HepG2 (cell line): ENCODE data around the gene CDYL. TPM values are rescaled to one million over a fixed set of nuclear protein-coding genes. Genes with fewer than 3 reads are reported as not detected.

ENCODE experiments used
- ATAC-seq: fragments of 200-7000 bp; cut with Tn5 transposase; 3 replicates; pipeline ENCODE4 v1.9.1; 2020; ENCODE audit warnings: mild to moderate bottlenecking, moderate library complexity
- BruUV-seq: library from RNA; stranded (reverse); fragments of 400-500 nt; replicated peaks from 2 replicates; lab custom pipeline; 2021; lab: Mats Ljungman, UMichigan
- CTCF ChIA-PET: fragments of 300-600 bp; formaldehyde crosslinking; extraction: SDS; loops from one replicate; lab custom pipeline; 2021; ENCODE audit warnings: low total read pairs, inconsistent platforms, low intra/inter-chr PET ratio; lab: Yijun Ruan, JAX
- POLR2A ChIA-PET: fragments of 350-600 bp; sonication (Branson Sonifier 250); formaldehyde crosslinking; loops from one replicate; lab custom pipeline; 2020; ENCODE audit warnings: antibody characterized with exemption, inconsistent platforms; lab: Yijun Ruan, JAX
- DNase-seq: peaks from one replicate; pipeline ENCODE4 v3.0.0-alpha.2; 2015; ENCODE audit warnings: low spot score
- FAIRE-seq: peaks from 3 replicates; lab custom pipeline; 2011; peaks lifted over from hg19 to GRCh38; lab: Jason Lieb, UNC
- H2AFZ ChIP-seq: one replicate; pipeline ENCODE4 v1.6.1; 2011; ENCODE audit warnings: low read length, inconsistent platforms
- H3K27ac ChIP-seq: fragments of 300-600 bp; 3 replicates; pipeline ENCODE4 v1.8.0; 2011; ENCODE audit warnings: mixed run types, mild to moderate bottlenecking, mixed read lengths, low read length, inconsistent platforms; ENCODE audit not compliant: insufficient read depth; ENCODE audit errors: extremely low read length
- H3K27me3 ChIP-seq, 2 experiments: fragments of 200-600 bp in 1 of 2; 2 replicates in 1 of 2; 3 replicates in 1 of 2; pipeline versions ENCODE4 v1.6.0 to v1.8.0; 2011; ENCODE audit warnings: low read length in 2 of 2, mild to moderate bottlenecking in 2 of 2, moderate library complexity in 2 of 2, inconsistent platforms in 1 of 2; ENCODE audit not compliant: insufficient read depth in 2 of 2, control insufficient read depth in 1 of 2
- H3K36me3 ChIP-seq, 2 experiments: fragments of 200-600 bp in 1 of 2; replicated peaks in 1 of 2; 2 replicates in 1 of 2; 3 replicates in 1 of 2; pipeline versions ENCODE4 v1.5.1 to v1.8.0; 2011; ENCODE audit warnings: low read length in 2 of 2, inconsistent platforms in 1 of 2; ENCODE audit not compliant: insufficient read depth in 2 of 2, control insufficient read depth in 1 of 2
- H3K4me1 ChIP-seq: 2 replicates; pipeline ENCODE4 v1.5.1; 2012; ENCODE audit warnings: low read length, inconsistent platforms; ENCODE audit not compliant: insufficient read depth
- H3K4me2 ChIP-seq: 2 replicates; pipeline ENCODE4 v1.6.0; 2011; ENCODE audit warnings: low read depth, low read length, inconsistent platforms
- H3K4me3 ChIP-seq, 3 experiments: fragments of 200-600 bp in 1 of 3; sonication (generic), shearing (Covaris generic) in 1 of 3; replicated peaks in 1 of 3; 2 replicates each; pipeline ENCODE4 v1.5.1; 2011 to 2016; ENCODE audit warnings: low read length in 3 of 3, inconsistent platforms in 2 of 3, low read depth in 2 of 3, mild to moderate bottlenecking in 2 of 3, control low read depth in 1 of 3, mixed read lengths in 1 of 3; ENCODE audit not compliant: insufficient read depth in 1 of 3
- H3K79me2 ChIP-seq: one replicate; pipeline ENCODE4 v1.6.1; 2011; ENCODE audit warnings: low read length, inconsistent platforms; ENCODE audit not compliant: insufficient read depth
- H3K9ac ChIP-seq: 2 replicates; pipeline ENCODE4 v1.6.0; 2011; ENCODE audit warnings: mild to moderate bottlenecking, low read depth, low read length, inconsistent platforms; ENCODE audit not compliant: insufficient read depth
- H3K9me3 ChIP-seq: 2 replicates; pipeline ENCODE4 v1.5.1; 2012; ENCODE audit warnings: mild to moderate bottlenecking, low read length
- H4K20me1 ChIP-seq: 2 replicates; pipeline ENCODE4 v1.6.0; 2011; ENCODE audit warnings: inconsistent platforms, mild to moderate bottlenecking, low read length, moderate library complexity; ENCODE audit not compliant: insufficient read depth
- BRCA1 ChIP-seq: sonication (generic); formaldehyde crosslinking; IDR thresholded peaks from 2 replicates; pipeline ENCODE4 v1.4.0; 2020; ENCODE audit warnings: missing genetic modification reagents
- ZC3H4 ChIP-seq: sonication (generic); formaldehyde crosslinking; IDR thresholded peaks from 2 replicates; pipeline ENCODE4 v1.4.0; 2020; ENCODE audit warnings: missing genetic modification reagents, borderline replicate concordance
- ZMAT3 ChIP-seq: sonication (generic); formaldehyde crosslinking; conservative IDR thresholded peaks from 2 replicates; pipeline ENCODE4 v1.7.0; 2021; ENCODE audit warnings: missing genetic modification reagents
- ZNF546 ChIP-seq: sonication (generic); formaldehyde crosslinking; conservative IDR thresholded peaks from 2 replicates; pipeline ENCODE4 v1.8.1; 2023; ENCODE audit warnings: mild to moderate bottlenecking, missing genetic modification reagents
- ZNF788 ChIP-seq: sonication (generic); formaldehyde crosslinking; IDR thresholded peaks from 2 replicates; pipeline ENCODE4 v1.5.0; 2020; ENCODE audit warnings: mild to moderate bottlenecking, missing genetic modification reagents, borderline replicate concordance
- ZNF790 ChIP-seq: sonication (generic); formaldehyde crosslinking; IDR thresholded peaks from 2 replicates; pipeline ENCODE4 v1.8.0; 2022; ENCODE audit warnings: missing genetic modification reagents, mild to moderate bottlenecking, borderline replicate concordance
- WGBS: methylation state at CpG from one replicate; pipeline ENCODE4 v1.1.6; 2017; ENCODE audit warnings: low lambda C conversion rate; 5-methylcytosine and 5-hydroxymethylcytosine counted together
- in situ Hi-C: cut with HindIII; loops from 2 replicates; pipeline ENCODE4 v1.10.0; 2017; ENCODE audit warnings: low pct_unique_long_range_greater_than_20kb; ENCODE audit not compliant: extremely low pct_ligation_motif_present
- intact Hi-C: fragments of 100-400 bp; cut with micrococcal nuclease; formaldehyde crosslinking; loops from one replicate; pipeline ENCODE4 v1.10.0; 2022; ENCODE audit not compliant: unreplicated experiment
- polyA plus RNA-seq, 8 experiments: library from polyadenylated mRNA; depleted of rRNA in 3 of 8; stranded (reverse) in 7 of 8; unstranded in 1 of 8; fragments of >200 nt; fragmentation: Illumina TruSeq in 4 of 8; extraction: Trizol in 4 of 8; gene quantifications; 2 replicates each; pipeline versions ENCODE4 v1.2.1 to v1.2.3, GENCODE V29; 2011 to 2016; ENCODE audit warnings: low read depth in 4 of 8, missing spikeins in 1 of 8, mixed read lengths in 1 of 8; ENCODE audit not compliant: insufficient read depth in 1 of 8
- total RNA-seq, 5 experiments: library from RNA; depleted of rRNA; stranded (reverse); fragments of >200 nt; fragmentation: Illumina TruSeq; extraction: Trizol; gene quantifications; 2 replicates each; pipeline ENCODE4 v1.2.3, GENCODE V29; 2016; ENCODE audit warnings: low read depth in 1 of 5
- TF ChIP-seq, protein P1 (sequence below): sonication (generic); formaldehyde crosslinking; IDR thresholded peaks from 2 replicates; pipeline ENCODE4 v1.4.0; 2020; ENCODE audit warnings: missing genetic modification reagents
- TF ChIP-seq, protein P2 (sequence below): sonication (generic); formaldehyde crosslinking; IDR thresholded peaks from 2 replicates; pipeline ENCODE4 v1.4.0; 2020; ENCODE audit warnings: mild to moderate bottlenecking, missing genetic modification reagents
- TF ChIP-seq, protein P3 (sequence below): sonication (generic); formaldehyde crosslinking; IDR thresholded peaks from 2 replicates; pipeline ENCODE4 v1.9.0; 2021; ENCODE audit warnings: missing genetic modification reagents, mild to moderate bottlenecking, borderline replicate concordance

Gene CDYL
- total and polyA plus RNA-seq, 2 of the 13 experiments (the other 11 are each of a cell fraction or from before 2014, with no cell fraction given) = 22.8 to 105 TPM

DNA sequence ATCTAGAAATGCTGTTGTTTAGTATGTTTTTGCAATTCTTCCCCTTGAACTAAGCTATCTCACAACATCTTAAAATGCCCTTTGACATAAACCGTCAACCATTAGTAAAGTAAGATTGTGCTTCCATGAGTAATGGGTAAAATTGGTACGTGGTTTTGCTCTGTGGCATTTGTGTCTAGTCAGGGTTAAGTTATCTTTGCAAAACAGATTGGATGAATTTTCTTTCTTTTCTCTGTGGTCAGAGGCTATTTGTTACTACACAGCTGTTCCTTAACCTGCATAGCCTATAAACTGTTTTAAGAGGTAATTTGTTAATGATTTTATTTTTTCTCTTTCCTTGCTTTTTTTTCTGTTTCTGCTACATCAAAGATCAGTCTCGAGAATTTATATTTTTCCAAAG lies 152.2 kb downstream of the CDYL start (continued):
- TF ChIP-seq, protein P1, sequence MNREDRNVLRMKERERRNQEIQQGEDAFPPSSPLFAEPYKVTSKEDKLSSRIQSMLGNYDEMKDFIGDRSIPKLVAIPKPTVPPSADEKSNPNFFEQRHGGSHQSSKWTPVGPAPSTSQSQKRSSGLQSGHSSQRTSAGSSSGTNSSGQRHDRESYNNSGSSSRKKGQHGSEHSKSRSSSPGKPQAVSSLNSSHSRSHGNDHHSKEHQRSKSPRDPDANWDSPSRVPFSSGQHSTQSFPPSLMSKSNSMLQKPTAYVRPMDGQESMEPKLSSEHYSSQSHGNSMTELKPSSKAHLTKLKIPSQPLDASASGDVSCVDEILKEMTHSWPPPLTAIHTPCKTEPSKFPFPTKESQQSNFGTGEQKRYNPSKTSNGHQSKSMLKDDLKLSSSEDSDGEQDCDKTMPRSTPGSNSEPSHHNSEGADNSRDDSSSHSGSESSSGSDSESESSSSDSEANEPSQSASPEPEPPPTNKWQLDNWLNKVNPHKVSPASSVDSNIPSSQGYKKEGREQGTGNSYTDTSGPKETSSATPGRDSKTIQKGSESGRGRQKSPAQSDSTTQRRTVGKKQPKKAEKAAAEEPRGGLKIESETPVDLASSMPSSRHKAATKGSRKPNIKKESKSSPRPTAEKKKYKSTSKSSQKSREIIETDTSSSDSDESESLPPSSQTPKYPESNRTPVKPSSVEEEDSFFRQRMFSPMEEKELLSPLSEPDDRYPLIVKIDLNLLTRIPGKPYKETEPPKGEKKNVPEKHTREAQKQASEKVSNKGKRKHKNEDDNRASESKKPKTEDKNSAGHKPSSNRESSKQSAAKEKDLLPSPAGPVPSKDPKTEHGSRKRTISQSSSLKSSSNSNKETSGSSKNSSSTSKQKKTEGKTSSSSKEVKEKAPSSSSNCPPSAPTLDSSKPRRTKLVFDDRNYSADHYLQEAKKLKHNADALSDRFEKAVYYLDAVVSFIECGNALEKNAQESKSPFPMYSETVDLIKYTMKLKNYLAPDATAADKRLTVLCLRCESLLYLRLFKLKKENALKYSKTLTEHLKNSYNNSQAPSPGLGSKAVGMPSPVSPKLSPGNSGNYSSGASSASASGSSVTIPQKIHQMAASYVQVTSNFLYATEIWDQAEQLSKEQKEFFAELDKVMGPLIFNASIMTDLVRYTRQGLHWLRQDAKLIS (CRISPR knock-in tag) = no peak

DNA sequence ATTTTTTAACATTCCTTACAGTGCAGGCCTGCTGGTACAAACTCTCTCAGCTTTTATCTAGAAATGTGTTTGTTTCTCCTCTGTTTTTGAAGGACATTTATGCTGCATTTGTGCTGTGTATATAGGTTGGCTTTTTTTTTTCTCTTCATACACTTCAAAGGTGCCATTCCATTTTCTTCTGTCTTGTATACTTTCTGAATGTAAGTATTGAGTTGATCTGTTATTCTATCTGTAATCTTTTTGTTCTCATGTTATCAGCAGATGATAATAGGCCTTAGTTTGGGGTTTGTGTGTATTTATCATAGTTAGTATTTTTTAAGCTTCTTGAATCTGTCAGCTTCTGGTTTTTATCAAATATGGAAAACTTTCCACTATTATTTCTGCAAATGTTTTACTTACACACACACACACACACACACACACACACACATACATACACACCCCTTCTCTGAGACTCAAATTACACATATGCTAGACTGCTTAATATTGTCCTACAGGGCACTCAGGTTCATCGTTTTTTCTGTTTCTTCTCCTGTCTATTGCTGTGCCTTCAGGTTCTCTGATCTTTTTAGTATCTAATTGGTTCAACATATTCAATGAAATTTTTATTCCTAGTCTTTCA lies 153.0 kb downstream of the CDYL start:
- Histone ChIP-seq H3K4me2 (no peak overlapping the region), H3K27ac (no peak overlapping the region), H3K27me3 (no peaks in the 10 kb centered on the region), H2AFZ (no peak overlapping the region), H3K4me3 (no peak overlapping the region), H3K9ac (no peak overlapping the region), H3K36me3 (no peaks in the 10 kb centered on the region; a peak in 1 of 5 replicates), H3K4me1 (peaks cover 16% of the 10 kb centered on the region), H4K20me1 (no peaks in the 10 kb centered on the region), H3K79me2 (peaks cover 4% of the 10 kb centered on the region), H3K9me3 (no peaks in the 10 kb centered on the region)
- FAIRE-seq (no peak), ATAC-seq (no peak), DNase-seq (no peak)
- in situ Hi-C loops = no loop called here
- ChIA-PET POLR2A (no interaction called here), CTCF (no interaction called here)
- intact Hi-C loops = no loop called here
- no TSS peak for BruUV-seq
- 83% methylated on average over 1 of the region's 1 CpG for WGBS
- TF ChIP-seq ZNF790 (no peak), ZC3H4 (CRISPR knock-in tag) (no peak), ZMAT3 (CRISPR knock-in tag) (no peak), BRCA1 (no peak), ZNF788 (CRISPR knock-in tag) (no peak), ZNF546 (no peak)
- TF ChIP-seq, protein P2, sequence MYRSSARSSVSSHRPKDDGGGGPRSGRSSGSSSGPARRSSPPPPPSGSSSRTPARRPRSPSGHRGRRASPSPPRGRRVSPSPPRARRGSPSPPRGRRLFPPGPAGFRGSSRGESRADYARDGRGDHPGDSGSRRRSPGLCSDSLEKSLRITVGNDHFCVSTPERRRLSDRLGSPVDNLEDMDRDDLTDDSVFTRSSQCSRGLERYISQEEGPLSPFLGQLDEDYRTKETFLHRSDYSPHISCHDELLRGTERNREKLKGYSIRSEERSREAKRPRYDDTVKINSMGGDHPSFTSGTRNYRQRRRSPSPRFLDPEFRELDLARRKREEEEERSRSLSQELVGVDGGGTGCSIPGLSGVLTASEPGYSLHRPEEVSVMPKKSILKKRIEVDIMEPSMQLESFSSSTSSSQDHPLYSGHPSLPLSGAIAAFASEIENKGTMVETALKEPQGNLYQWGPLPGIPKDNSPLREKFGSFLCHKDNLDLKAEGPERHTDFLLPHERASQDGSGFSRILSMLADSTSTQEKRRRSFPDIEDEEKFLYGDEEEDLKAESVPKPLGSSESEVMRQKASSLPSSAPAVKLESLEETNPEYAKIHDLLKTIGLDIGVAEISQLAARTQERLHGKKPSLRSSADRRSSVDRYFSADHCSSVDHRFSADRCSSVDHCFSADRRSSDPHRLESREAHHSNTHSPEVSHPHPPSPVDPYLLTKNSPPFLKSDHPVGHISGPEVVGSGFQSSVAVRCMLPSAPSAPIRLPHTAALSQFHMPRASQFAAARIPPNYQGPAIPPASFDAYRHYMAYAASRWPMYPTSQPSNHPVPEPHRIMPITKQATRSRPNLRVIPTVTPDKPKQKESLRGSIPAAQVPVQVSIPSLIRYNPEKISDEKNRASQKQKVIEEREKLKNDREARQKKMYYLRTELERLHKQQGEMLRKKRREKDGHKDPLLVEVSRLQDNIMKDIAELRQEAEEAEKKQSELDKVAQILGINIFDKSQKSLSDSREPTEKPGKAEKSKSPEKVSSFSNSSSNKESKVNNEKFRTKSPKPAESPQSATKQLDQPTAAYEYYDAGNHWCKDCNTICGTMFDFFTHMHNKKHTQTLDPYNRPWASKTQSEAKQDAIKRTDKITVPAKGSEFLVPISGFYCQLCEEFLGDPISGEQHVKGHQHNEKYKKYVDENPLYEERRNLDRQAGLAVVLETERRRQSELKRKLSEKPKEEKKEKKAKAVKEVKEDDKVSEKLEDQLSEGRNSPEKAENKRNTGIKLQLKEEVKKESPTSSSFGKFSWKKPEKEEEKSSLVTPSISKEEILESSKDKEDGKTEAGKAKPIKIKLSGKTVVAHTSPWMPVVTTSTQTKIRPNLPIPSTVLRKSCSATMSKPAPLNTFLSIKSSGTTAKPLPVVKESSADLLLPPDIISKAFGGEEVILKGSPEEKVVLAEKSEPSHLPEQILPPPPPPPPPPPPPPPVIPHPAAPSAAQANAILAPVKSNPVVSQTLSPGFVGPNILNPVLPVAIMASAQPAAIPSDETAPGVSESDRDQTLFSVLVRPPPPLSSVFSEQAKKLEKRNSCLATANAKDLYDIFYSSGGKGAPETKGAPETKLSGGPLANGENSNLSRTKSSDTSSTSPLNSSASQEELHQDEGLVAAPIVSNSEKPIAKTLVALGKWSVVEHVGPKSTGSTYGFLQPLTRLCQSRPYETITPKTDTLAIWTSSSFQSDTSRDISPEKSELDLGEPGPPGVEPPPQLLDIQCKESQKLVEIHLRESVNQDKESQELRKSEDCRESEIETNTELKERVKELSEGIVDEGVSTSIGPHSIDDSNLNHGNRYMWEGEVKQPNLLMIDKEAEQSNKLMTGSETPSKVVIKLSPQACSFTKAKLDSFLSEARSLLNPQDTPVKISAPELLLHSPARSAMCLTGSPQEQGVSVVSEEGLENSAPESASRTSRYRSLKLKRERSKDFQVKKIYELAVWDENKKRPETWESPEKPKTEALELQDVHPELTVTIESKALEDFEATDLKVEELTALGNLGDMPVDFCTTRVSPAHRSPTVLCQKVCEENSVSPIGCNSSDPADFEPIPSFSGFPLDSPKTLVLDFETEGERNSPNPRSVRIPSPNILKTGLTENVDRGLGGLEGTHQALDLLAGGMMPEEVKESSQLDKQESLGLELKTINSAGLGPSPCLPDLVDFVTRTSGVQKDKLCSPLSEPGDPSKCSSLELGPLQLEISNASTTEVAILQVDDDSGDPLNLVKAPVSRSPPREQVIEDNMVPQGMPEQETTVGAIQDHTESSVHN (CRISPR knock-in tag) = no peak
- TF ChIP-seq, protein P3, sequence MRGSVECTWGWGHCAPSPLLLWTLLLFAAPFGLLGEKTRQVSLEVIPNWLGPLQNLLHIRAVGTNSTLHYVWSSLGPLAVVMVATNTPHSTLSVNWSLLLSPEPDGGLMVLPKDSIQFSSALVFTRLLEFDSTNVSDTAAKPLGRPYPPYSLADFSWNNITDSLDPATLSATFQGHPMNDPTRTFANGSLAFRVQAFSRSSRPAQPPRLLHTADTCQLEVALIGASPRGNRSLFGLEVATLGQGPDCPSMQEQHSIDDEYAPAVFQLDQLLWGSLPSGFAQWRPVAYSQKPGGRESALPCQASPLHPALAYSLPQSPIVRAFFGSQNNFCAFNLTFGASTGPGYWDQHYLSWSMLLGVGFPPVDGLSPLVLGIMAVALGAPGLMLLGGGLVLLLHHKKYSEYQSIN = no peak
